Activated naive CD4-positive, alpha-beta T cell treated with anti-CD3 and anti-CD28 coated beads, Interleukin-2, amount 50 U/mL, for 72 hours (primary cell): ENCODE measurements around the gene AGPS. TPM values are rescaled to one million over a fixed set of nuclear protein-coding genes. Genes with fewer than 3 reads are reported as not detected.
"Not testable (repeated sequence)": the region's sequence is repeated elsewhere in the genome, so short reads cannot be mapped to it uniquely, and the experiment has no call there.

Source experiments
- ATAC-seq, 2 donors: fragments of 150-1000 bp; cut with Tn5 transposase; 2 replicates each; pipeline ENCODE4 v1.10.0; 2021; ENCODE audit warnings: mild to moderate bottlenecking in 2 of 2, moderate library complexity in 2 of 2
- DNase-seq, 2 donors: peaks; one replicate each; pipeline ENCODE4 v3.0.0; 2021 to 2022; ENCODE audit warnings: low spot score in 2 of 2
- H3K27ac Mint-ChIP-seq, 2 donors: one replicate each; pipeline ENCODE4 v1.8.0; 2022; ENCODE audit warnings: mild to moderate bottlenecking in 2 of 2, mixed read lengths in 2 of 2
- H3K36me3 Mint-ChIP-seq, 2 donors: one replicate each; pipeline ENCODE4 v1.8.0; 2022; ENCODE audit warnings: mixed read lengths in 2 of 2
- H3K9me3 Mint-ChIP-seq, 2 donors: one replicate each; pipeline ENCODE4 v1.8.0; 2022; ENCODE audit warnings: mixed read lengths in 2 of 2
- total RNA-seq, 2 donors: library from RNA; stranded (reverse); gene quantifications; one replicate each; pipeline ENCODE4 v1.2.3, GENCODE V29; 2022

Gene AGPS
- total RNA-seq, 2 donors from 2014 or later: 46.5 to 53.2 TPM

GRCh38 chr2:177474998-177475397 is 82.4 kb downstream of the AGPS start:
- Mint-ChIP-seq H3K9me3 (peaks cover 7 to 38% of the 10 kb centered on the region in 2 donors), H3K36me3 (peaks cover 45 to 73% of the 10 kb centered on the region in 2 donors), H3K27ac (peak overlapping the region; percentile 16 to 66)
- DNase-seq (no peak), ATAC-seq (peak in 1 of 2 donors; percentile 18)

DNA sequence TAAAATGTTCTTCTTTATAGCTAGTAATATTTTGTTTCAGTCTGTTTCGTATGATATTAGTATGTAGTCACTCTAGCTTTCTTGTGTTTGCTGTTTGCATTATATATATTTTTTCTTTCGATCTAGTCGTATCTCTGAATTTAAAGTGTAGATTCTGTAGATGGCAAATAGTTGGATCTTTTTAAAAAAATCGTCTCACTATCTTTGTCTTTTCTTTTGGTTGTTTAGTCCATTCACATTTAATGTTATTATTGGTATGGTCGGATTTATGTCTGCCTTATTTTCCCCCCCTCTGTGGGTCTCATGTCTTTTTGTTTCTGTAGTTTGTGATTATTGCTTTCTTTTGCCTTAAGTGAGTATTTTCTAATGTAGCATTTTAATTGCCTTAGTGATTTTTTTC is 84.3 kb downstream of the AGPS start:
- ATAC-seq (no peak), DNase-seq (no peak)
- Mint-ChIP-seq H3K27ac (peak overlapping the region; percentile 18 to 20), H3K9me3 (peaks cover 6 to 30% of the 10 kb centered on the region in 2 donors), H3K36me3 (peaks cover 32 to 58% of the 10 kb centered on the region in 2 donors)

GRCh38 chr2:177478029-177478428 is 85.5 kb downstream of the AGPS start:
- ATAC-seq (no peak), DNase-seq (no peak)
- H3K9me3 Mint-ChIP-seq: peaks cover 3 to 21% of the 10 kb centered on the region in 2 donors
- H3K36me3 Mint-ChIP-seq: peaks cover 22 to 47% of the 10 kb centered on the region in 2 donors
- H3K27ac Mint-ChIP-seq: no peak overlapping the region

GRCh38 chr2:177478907-177479306 is 86.3 kb downstream of the AGPS start:
- H3K36me3 Mint-ChIP-seq: peaks cover 22 to 44% of the 10 kb centered on the region in 2 donors
- DNase-seq (no peak), ATAC-seq (no peak)
- peaks cover 3 to 21% of the 10 kb centered on the region in 2 donors for H3K9me3 Mint-ChIP-seq
- no peak overlapping the region for H3K27ac Mint-ChIP-seq

GRCh38 chr2:177482195-177482594 is 89.6 kb downstream of the AGPS start:
- ATAC-seq (peak in 1 of 2 donors; percentile 62), DNase-seq (no peak)
- Mint-ChIP-seq H3K9me3 (peaks cover 3 to 10% of the 10 kb centered on the region in 2 donors), H3K36me3 (peaks cover 10 to 23% of the 10 kb centered on the region in 2 donors), H3K27ac (no peak overlapping the region)

DNA sequence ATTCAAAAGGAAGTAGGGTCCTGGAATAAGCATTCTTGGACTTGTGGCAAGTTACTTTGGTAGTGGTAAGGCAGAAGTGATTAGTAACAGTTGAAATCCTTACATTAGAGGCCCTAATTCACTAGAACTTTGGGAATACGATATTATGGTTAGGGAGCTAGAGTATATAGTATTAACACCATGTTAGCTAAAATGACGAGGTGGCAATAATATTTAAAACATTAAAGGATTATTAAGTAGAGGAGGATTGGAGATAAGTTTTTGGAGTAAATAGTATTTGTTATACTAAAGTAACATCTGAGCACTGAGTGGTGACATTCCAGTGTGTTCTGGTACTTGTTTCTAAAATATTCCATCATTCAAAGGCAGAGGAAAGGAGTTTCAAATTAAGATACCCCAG is 91.0 kb downstream of the AGPS start:
- DNase-seq (no peak), ATAC-seq (no peak)
- Mint-ChIP-seq H3K36me3 (peaks cover under 1 to 14% of the 10 kb centered on the region in 2 donors), H3K27ac (no peak overlapping the region), H3K9me3 (peaks cover 0 to 5% of the 10 kb centered on the region in 2 donors)

- DNase-seq: no peak
- ATAC-seq: no peak
- Mint-ChIP-seq H3K27ac (no peak overlapping the region), H3K9me3 (peaks cover 0 to 4% of the 10 kb centered on the region in 2 donors), H3K36me3 (peaks cover 0 to 6% of the 10 kb centered on the region in 2 donors)
Observed at GRCh38 chr2:177484180-177484795, 91.7 kb downstream of the AGPS start.

- H3K27ac Mint-ChIP-seq, H3K36me3 Mint-ChIP-seq, ATAC-seq, H3K9me3 Mint-ChIP-seq, DNase-seq: not testable (repeated sequence)
Observed at GRCh38 chr2:177485657-177486056, 93.1 kb downstream of the AGPS start.

- Mint-ChIP-seq H3K9me3 (no peaks in the 10 kb centered on the region), H3K27ac (no peak overlapping the region), H3K36me3 (peaks cover 0 to 7% of the 10 kb centered on the region in 2 donors)
- no peak for ATAC-seq
- no peak for DNase-seq
Observed at GRCh38 chr2:177489719-177490301, 97.2 kb downstream of the AGPS start.

GRCh38 chr2:177495945-177496344 is 103.4 kb downstream of the AGPS start:
- Mint-ChIP-seq H3K9me3 (no peaks in the 10 kb centered on the region), H3K36me3 (peaks cover 4 to 7% of the 10 kb centered on the region in 2 donors), H3K27ac (no peak overlapping the region)
- no peak for DNase-seq
- ATAC-seq: no peak

DNA sequence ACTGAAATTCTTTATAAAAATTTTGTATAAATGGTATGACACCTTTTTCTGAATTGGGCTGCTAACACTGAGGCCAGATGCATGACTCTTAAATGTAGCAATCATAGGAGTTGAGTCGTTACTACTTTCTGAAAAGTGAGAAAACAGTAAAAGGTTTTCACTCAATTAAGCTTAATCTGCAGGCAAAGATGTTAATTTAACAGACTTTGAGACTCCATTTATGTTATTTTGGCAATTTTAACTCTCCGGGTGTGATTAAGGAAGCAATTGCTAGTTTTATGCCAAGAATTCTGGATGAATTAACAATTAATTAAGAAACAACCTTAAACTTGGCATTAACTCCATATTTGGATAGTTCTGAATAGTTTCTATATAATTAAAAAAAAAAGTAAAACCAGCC is 104.3 kb downstream of the AGPS start:
- Mint-ChIP-seq H3K27ac (no peak overlapping the region), H3K9me3 (no peaks in the 10 kb centered on the region), H3K36me3 (peaks cover 4 to 7% of the 10 kb centered on the region in 2 donors)
- ATAC-seq (no peak), DNase-seq (no peak)

- ATAC-seq: peak in 1 of 2 donors; percentile 49
Observed at GRCh38 chr2:177501186-177501585, 108.6 kb downstream of the AGPS start.

GRCh38 chr2:177506505-177506904 is 113.9 kb downstream of the AGPS start:
- Mint-ChIP-seq H3K36me3 (peaks cover 0 to 4% of the 10 kb centered on the region in 2 donors), H3K27ac (no peak overlapping the region), H3K9me3 (no peaks in the 10 kb centered on the region)
- no peak for ATAC-seq
- no peak for DNase-seq

More at GRCh38 chr2:177501186-177501585, 108.6 kb downstream of the AGPS start:
- Mint-ChIP-seq H3K27ac (no peak overlapping the region), H3K36me3 (peaks cover 0 to 4% of the 10 kb centered on the region in 2 donors), H3K9me3 (no peaks in the 10 kb centered on the region)
- no peak for DNase-seq

DNA sequence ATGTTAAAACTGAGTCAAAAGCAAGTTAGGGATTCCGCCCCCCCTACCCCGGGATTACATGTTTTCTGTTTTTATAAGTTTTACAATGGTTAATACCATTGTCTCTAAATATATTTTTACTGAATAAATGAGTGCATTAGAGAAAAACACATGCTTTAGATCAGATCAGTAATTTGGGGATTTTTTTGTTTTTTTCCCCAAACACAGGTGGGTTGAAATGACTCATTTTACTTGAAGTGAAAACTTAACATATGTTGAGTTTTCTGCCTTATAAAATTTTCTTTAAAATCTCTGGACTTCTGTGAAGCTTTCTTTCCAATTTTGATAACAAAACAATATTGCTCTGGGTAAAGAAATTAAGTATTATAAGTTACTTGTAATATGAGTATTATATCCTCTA is 114.4 kb downstream of the AGPS start:
- Mint-ChIP-seq H3K36me3 (peaks cover 0 to 4% of the 10 kb centered on the region in 2 donors), H3K27ac (no peak overlapping the region), H3K9me3 (no peaks in the 10 kb centered on the region)
- no peak for DNase-seq
- peak in 1 of 2 donors; percentile 49 for ATAC-seq

GRCh38 chr2:177516824-177517544 is 124.4 kb downstream of the AGPS start:
- DNase-seq (no peak), ATAC-seq (no peak)
- no peaks in the 10 kb centered on the region for H3K9me3 Mint-ChIP-seq
- H3K27ac Mint-ChIP-seq: no peak overlapping the region
- H3K36me3 Mint-ChIP-seq: peaks cover 4 to 7% of the 10 kb centered on the region in 2 donors

GRCh38 chr2:177518754-177519153 is 126.2 kb downstream of the AGPS start:
- no peak overlapping the region for H3K27ac Mint-ChIP-seq
- H3K9me3 Mint-ChIP-seq: no peaks in the 10 kb centered on the region
- H3K36me3 Mint-ChIP-seq: peaks cover 4 to 7% of the 10 kb centered on the region in 2 donors
- no peak for ATAC-seq
- no peak for DNase-seq

DNA sequence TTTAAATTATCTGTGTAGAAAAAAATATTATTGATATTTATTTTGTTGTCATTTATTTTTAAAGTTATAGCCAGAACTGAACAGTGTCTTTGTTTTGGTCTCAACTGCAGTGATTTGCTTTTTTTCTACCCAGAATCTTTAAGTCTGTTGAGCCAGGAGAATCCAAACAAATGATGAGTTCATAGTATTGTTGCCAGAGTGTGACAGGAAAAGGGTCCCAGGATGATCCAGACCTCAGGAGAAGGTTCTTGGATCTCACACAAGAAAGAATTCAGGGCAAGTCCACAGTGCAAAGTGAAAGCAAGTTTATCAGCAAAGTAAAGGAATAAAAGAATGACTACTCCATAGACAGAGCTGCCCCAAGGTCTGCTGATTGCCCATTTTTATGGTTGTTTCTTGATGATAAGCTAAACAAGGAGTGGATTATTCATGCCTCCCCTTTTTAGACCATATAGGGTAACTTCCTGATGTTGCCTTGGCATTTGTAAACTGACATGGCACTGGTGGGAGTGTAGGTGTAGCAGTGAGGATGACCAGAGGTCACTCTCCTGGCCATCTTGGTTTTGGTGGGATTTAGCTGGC is 127.1 kb downstream of the AGPS start:
- H3K36me3 Mint-ChIP-seq: peaks cover 2 to 7% of the 10 kb centered on the region in 2 donors
- ATAC-seq: no peak
- H3K9me3 Mint-ChIP-seq: no peaks in the 10 kb centered on the region
- no peak for DNase-seq
- H3K27ac Mint-ChIP-seq: peak overlapping the region in 1 of 2 donors; percentile 12
